GM19193 (cell line): Measurements from ENCODE around the gene XKR7.

Source experiments
- POLR2A ChIP-seq: IDR thresholded peaks from 4 replicates; pipeline ENCODE4 v1.6.1; 2011; ENCODE audit not compliant: insufficient read depth, insufficient read length; ENCODE audit errors: extremely low read depth

Gene XKR7

DNA sequence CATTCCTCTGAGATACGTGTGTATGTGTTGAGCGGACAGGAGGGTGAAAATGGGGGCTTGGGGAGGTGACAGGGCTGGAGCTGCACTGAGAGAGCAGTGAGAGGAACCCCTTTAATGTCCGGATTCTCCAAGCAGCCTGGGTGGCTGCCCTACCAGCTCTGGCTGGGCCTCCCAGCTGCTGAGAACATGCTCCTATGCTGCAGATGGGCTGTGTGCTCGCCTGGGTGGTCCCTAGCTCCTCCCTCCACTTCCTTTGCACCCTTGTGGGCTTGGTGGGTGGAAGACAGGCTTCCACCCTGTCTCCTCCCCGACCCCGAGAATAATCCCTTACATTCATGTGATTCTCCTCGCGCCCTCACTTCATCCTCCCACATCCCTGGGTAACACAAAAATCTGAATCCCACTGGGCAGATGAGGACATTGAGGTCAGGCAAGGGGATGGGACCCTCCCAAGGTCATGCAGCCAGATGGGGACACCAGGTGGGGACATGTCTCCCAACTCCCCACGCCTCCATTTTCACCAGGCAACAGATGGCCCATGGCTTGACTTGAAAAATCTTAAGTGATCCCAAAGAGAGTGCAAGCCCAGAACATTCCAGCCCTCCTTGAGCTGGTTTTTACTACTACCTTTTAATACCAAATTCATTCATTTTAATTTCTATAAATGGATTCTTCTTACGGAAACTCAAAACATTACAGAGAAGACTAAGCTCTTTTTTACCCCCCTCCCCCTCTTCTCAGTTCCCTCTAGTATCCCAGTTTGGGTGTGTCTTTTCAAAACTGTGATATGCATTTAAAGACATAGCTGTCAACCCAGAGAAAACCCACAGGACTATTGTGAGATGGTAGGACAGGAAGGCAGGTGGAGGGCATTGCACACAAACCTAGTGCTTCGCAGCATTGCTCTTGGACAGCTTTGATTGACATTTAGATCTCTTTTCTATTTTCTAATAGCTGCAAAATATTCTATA, 11.1 kb upstream of the XKR7 start:
- no peak for TF ChIP-seq POLR2A

DNA sequence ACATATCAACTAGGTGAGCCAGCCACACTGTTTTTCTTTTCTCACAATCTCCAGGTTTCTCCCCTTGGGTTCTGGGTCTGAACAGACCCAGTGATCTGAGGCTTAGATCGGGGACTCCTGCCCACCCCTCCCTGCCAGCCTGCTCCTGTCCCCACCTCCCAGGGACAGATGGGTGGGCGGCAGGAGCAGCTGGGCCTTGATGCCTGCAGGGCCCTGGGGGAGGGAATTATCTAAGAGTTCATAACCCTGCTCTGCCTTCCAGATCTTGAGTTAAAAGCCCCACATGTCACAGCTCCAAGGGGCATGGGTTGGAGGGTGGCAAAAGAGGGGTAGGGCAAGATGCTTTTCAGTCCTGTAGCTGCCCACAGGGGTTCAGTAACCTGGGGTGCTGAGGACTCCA, 5.2 kb upstream of the XKR7 start:
- no peak for TF ChIP-seq POLR2A

DNA sequence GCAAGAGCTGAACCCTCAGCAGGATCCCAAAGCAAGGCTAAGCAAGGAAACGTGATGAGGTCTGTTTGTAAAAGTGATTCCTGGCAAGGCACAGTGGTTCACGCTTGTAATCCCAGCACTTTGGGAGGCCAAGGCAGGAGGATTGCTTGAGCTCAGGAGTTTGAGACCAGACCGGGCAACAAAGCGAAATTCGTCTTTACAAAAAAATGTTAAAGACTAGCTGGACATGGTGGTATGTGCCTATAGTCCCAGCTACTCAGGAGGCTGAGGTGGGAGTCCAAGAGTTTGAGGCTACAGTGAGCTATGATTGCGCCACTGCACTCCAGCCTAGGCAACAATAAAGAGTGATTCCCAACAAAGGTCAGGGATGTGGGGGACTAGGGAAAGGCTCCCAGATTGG, 4.1 kb upstream of the XKR7 start:
- no peak for TF ChIP-seq POLR2A

DNA sequence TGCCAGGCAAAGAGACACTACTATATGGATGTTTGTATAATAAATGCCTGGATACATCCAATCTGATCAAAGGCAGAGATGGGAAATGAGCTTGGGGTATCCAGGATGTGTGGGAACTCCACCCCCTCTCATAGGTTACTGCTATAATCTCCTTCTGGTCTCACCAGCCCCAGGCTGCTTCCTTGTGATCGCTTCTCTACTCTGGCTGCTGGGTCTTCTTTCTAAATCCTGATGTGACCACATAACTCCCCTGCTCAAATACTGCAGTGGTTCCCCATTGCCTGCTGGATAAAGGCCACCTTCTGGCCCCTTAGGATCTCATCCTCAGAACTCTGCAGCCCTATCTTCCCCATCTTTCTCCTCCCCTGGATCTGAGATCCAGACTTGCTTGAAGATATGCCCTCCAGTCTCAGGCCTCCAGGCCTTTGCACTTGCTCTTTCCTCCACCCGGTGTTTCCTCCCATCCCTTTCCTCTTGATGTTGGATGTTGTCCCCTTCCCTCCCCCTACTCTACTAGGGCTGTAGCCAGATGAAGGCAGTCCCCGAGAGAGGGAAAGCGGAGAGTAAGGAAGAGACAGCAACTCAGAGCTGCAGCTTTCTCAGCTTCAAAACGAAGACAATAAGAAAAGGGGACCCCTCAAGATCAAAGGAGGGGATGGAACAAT, 828 bp upstream of the XKR7 start:
- TF ChIP-seq POLR2A = no peak

DNA sequence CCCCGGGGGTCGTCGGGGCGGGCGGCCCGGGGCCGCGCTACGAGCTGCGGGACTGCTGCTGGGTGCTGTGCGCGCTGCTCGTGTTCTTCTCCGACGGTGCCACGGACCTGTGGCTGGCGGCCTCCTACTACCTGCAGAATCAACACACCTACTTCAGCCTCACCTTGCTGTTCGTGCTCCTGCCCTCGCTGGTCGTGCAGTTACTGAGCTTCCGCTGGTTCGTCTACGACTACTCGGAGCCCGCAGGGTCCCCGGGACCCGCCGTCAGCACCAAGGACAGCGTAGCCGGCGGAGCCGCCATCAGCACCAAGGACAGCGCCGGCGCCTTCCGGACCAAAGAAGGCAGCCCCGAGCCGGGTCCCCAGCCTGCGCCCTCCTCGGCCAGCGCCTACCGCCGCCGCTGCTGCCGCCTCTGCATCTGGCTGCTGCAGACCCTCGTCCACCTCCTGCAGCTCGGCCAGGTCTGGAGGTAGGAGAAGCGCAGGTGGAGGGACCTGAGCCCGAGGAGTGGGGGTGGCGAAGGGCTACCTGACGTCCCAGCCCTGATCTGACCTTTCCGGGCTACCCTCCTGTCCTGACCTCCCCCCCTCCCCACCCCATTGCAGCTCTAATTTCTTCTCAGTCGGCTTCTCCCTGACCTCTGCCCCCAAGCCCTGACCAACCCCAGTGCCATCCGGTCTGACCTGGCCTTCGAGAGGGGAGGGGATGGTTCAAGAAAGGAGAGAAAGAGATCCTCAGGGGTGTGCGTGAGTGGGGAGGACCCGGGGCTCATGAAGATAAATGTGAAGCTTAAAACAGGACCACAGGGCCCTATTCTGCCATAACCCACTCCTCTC, 558 bp downstream of the XKR7 start:
- no peak for TF ChIP-seq POLR2A

DNA sequence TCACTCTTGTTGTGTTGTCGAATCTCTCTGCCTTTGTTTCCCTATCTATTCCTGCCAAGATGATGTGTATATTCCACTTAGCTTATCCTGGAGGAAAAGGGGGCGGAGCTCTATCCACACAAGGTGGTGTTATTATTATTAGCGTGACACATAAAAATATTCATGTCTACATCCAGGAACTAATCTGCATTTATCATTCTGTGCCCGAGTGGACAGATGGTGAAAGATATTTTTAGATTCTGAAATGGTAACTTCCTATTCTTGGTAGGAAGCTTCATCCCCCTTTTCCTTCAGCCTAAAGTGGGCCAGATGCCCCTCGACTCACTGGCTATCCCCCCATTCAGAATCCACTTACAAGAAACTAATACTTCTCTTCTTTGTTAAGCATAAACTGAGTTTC, 2.0 kb downstream of the XKR7 start:
- no peak for TF ChIP-seq POLR2A

DNA sequence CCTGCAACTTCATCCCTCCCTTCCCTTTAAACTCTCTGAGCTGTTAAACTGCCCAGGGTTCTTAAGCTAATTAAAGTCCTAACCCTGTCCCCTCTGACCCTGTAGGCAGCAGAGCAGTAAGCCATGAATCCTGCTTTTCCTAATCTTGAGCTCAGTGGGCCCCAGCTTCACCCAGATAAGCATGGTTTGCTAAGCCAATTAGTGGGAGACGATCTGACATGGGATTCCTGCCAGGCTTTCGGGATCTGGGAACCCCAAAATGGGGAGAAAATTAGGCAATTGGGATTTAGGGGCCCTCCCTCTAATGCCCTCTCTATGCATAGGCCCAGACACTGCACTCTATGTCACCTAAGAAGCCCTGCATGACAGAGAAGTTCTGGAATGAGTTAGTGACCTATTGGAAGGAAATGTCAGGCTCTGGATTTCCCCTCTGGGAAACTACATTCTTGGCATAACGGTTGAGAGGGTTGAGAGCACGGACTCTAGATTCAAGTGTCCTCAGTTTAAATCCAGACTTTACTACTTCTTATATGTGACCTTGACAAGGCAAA, 4.6 kb downstream of the XKR7 start:
- no peak for TF ChIP-seq POLR2A

DNA sequence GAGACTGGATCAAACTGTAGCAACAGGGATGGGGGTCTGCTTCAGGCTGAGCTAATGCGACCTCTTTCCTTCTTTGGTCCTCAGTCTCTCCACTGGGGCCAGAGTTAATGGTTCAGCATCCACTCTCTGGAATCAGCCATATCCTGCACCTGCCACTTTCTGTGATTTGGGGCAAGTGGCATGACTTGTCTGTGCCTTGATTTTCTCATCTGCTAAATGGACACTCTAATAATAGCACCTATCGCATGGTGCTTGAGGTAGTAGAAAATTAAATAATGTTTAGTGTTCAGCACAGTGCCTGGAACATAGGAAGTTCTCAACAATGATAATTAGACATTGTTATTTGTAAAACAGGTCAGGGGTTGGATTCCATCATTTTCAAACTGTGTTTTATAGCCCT, 6.3 kb downstream of the XKR7 start:
- no peak for TF ChIP-seq POLR2A

DNA sequence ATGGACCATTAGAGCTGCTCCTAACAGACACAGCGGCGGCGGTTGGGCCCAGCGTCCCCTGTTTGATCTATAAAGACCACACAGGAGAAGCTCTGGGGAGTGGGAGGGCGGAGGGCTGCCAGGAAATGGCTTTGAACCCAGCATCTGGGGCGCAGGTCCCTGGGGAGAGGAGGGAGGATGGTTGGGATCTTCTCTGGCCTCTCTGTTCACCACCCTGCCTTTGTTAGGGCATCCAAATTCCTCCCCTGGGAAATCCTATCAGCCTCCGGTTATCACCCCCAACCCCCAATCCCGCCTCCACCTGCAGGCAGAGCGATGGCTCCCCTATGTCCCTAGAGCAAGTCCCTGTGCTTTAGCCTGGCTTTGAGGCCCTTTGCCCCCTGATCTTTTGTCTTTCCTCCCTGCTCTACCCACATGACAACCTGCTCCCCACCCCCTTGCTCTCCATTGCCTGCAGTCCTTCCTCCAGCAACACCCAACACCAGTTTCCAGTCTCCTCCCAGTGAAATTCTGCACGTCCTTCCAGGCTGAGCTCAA, 7.1 kb downstream of the XKR7 start:
- no peak for TF ChIP-seq POLR2A

DNA sequence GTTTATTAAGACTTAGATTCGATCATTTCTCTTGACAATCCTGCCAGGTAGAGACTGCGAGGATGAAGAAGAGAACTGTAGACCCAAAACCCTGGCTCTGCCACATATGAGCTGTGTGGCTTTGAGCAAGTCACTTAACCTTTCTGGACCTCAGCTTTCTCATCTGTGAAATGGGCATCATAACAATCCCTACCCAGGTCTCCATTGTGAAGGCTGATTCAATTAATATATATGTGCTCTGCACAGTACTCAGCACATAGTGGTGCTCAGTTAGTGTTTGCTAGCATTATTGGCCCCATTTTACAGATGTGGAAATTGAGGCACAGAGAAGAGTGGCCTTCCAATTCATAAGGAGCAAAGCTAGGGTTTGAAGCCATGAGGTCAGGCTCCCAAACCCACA, 7.9 kb downstream of the XKR7 start:
- TF ChIP-seq POLR2A = no peak

DNA sequence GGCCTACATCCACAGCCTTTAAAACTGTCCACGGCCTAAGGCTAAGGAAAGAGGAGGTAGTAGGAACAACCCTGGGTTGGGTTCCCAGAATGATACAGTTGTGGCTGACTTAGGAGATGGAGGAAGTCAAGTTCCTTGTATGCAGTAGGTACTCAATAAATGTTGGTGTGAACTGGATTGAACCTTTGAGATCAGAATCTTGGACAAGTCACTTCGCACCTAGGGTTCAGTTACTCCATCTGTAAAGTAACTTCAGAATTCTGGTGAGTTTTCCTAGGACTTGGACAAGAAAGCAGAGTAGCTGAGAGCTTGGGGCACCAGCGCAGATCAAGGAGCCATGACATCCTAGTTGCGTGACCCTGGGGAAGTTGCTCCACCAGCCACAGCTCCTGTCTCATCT, 9.1 kb downstream of the XKR7 start:
- no peak for TF ChIP-seq POLR2A

DNA sequence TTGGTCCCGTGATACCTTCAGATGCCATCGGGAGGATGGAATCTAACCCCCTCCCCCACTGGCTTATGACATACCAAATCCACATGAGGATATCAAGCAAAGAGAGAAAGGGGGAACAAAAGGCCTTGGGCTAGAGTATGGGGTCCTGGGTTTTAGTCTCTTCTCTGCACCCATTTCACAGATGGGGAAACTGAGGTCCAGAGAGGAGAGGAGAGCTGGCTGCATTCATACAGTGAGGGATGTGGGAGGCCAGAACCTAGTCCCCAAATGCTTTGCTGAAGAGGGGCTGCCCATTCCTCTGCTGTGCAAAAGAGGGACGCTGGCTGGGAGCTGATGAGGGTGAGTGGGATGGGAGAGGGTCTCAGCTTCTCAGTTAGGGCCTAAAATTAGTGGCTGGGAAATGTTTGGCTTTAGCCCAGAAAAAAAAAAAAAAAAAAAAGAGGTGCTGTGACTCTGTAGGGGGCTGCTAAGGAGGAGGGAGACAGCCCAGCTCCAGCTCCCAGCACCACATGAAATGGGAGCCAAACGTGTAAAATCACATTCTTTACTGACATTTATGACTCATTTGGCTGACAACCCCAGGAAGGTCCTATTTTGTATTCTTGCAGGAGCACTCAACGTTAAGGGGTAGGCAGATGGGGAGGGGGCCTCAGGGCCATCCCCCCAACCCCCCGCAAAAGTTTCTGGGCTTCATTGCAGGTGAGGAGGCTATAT, 11.9 kb downstream of the XKR7 start:
- no peak for TF ChIP-seq POLR2A

DNA sequence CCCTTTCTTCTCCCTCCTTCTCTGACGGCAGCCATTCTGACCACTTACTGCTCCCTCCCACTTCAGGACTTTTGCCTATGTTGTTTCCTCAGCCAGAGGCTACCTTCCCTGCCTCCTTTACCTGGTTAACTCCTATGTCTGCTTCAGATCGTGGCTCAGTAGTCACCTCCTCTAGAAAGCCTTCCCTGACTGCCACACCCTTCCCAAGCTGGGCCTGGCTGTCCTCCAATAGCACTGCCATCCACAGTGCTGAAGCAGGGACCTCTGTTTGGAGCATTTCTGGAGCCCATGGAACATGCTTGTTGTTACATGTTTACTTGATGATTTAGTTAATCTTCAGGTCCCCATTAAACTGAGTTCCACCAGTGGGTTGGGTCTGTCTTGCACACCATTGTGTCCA, 13.8 kb downstream of the XKR7 start:
- no peak for TF ChIP-seq POLR2A

DNA sequence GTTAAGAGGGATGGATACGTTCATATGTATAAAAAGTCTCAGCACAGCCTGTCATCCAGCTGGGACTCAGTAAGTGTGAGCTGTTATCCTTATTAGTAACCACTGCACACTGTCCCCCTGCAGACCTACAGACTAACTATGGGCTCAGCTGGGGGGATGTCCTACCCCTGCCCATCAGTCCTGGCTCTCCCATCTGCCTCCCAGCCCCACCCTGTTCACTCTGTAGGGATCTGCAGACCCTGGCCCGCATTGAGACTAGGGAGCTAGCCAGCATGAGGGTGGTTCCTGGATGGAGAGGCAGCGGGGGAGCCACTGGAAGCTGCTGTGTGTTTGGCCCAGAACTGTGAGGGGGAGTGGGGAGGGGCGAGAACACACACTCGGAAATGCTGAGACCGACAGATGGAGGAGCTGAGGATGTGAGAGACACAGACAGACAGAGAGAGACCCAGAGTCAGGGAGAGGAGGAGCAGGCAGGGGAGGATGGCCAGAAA, 17.1 kb downstream of the XKR7 start:
- no peak for TF ChIP-seq POLR2A
